Urinary bladder (tissue), 4 donors: ENCODE measurements around the gene TVP23B. TPM values are rescaled to one million over a fixed set of nuclear protein-coding genes. Genes with fewer than 3 reads are reported as not detected.
"Not testable (repeated sequence)": the region's sequence is repeated elsewhere in the genome, so short reads cannot be mapped to it uniquely, and the experiment has no call there.

Experiments used
- DNase-seq: peaks from one replicate; pipeline ENCODE4 v3.0.0-alpha.2; 2015; ENCODE audit errors: extremely low spot score
- H3K27ac ChIP-seq: one replicate; pipeline ENCODE4 v1.5.1; 2013; ENCODE audit warnings: low read depth, mild to moderate bottlenecking, moderate library complexity
- H3K36me3 ChIP-seq: one replicate; pipeline ENCODE4 v1.6.1; 2013; ENCODE audit warnings: mild to moderate bottlenecking, moderate library complexity; ENCODE audit not compliant: insufficient read depth
- H3K4me1 ChIP-seq: one replicate; pipeline ENCODE4 v1.6.1; 2013; ENCODE audit warnings: mild to moderate bottlenecking, moderate library complexity; ENCODE audit not compliant: insufficient read depth
- H3K4me3 ChIP-seq: one replicate; pipeline ENCODE4 v1.5.1; 2013; ENCODE audit warnings: low read depth, low read length
- WGBS: extraction: QIAGEN DNeasy Blood & Tissue Kit; methylation state at CpG from one replicate; pipeline ENCODE4 v1.1.7; 2013; 5-methylcytosine and 5-hydroxymethylcytosine counted together
- polyA plus RNA-seq: library from polyadenylated mRNA; stranded (reverse); fragments of 200-250 nt; gene quantifications from one replicate; pipeline ENCODE4 v1.2.3, GENCODE V29; 2013
- total RNA-seq: library from RNA; depleted of rRNA; stranded (reverse); fragments of >200 nt; gene quantifications from one replicate; pipeline ENCODE4 v1.2.3, GENCODE V29; 2014
- donor health status: healthy with polysubstance abuse.
- donor health status: healthy.

TVP23B gene
- 61.0 TPM for total RNA-seq
- 34.8 TPM for polyA plus RNA-seq

GRCh38 chr17:18780991-18781718 lies at the start of gene TVP23B:
Gene TVP23B, plus strand, starts transcription at chr17:18781183. Its CDS starts 111 bp downstream, at chr17:18781294.
- not testable (repeated sequence) for H3K4me1 ChIP-seq, H3K36me3 ChIP-seq
- H3K27ac ChIP-seq, result peak within 1 kb of the TSS; percentile 52
- peak; percentile 85 for DNase-seq
- WGBS, result under 1% methylated on average over 56 of the region's 56 CpGs
- peak within 1 kb of the TSS; percentile 44 for H3K4me3 ChIP-seq

GRCh38 chr17:18732438-18732837 lies 48.5 kb upstream of the TVP23B start:
- H3K36me3 ChIP-seq, H3K27ac ChIP-seq, H3K4me1 ChIP-seq, DNase-seq, H3K4me3 ChIP-seq: not testable (repeated sequence)
- 77% methylated on average over 1 of the region's 1 CpG for WGBS

GRCh38 chr17:18733350-18733749 lies 47.6 kb upstream of the TVP23B start:
- not testable (repeated sequence) for H3K4me1 ChIP-seq, H3K36me3 ChIP-seq
- 85% methylated on average over 4 of the region's 4 CpGs for WGBS

GRCh38 chr17:18739616-18740391 lies 41.2 kb upstream of the TVP23B start:
- not testable (repeated sequence) for H3K4me3 ChIP-seq, H3K36me3 ChIP-seq, H3K27ac ChIP-seq, DNase-seq, H3K4me1 ChIP-seq
- WGBS, result 62% methylated on average over 7 of the region's 7 CpGs

More at GRCh38 chr17:18733350-18733749, 47.6 kb upstream of the TVP23B start:
- H3K27ac ChIP-seq, H3K4me3 ChIP-seq, DNase-seq: not testable (repeated sequence)

- H3K4me3 ChIP-seq, H3K27ac ChIP-seq, H3K4me1 ChIP-seq, DNase-seq, H3K36me3 ChIP-seq: not testable (repeated sequence)
- 70% methylated on average over 3 of the region's 6 CpGs for WGBS
Measured at GRCh38 chr17:18741228-18741627, 39.8 kb upstream of the TVP23B start.

- not testable (repeated sequence) for H3K4me1 ChIP-seq, H3K27ac ChIP-seq, DNase-seq, H3K4me3 ChIP-seq, H3K36me3 ChIP-seq
- WGBS, result 15% methylated on average over 9 of the region's 10 CpGs
Measured at GRCh38 chr17:18743699-18744421, 37.1 kb upstream of the TVP23B start, which contains the start of gene FBXW10. Gene FBXW10, plus strand, starts transcription at chr17:18744054. Its CDS starts 191 bp downstream, at chr17:18744245.

- not testable (repeated sequence) for H3K4me1 ChIP-seq, H3K36me3 ChIP-seq, H3K4me3 ChIP-seq, H3K27ac ChIP-seq, DNase-seq
- 65% methylated on average over 4 of the region's 4 CpGs for WGBS
Measured at GRCh38 chr17:18744726-18745125, 36.3 kb upstream of the TVP23B start.

- not testable (repeated sequence) for H3K36me3 ChIP-seq, H3K27ac ChIP-seq, H3K4me1 ChIP-seq, H3K4me3 ChIP-seq, DNase-seq
- WGBS, result 53% methylated on average over 3 of the region's 3 CpGs
Measured at GRCh38 chr17:18746551-18746950, 34.4 kb upstream of the TVP23B start.

- WGBS, result 30% methylated on average over 6 of the region's 6 CpGs
- H3K36me3 ChIP-seq, DNase-seq: not testable (repeated sequence)
Measured at GRCh38 chr17:18747501-18747900, 33.5 kb upstream of the TVP23B start.

GRCh38 chr17:18750242-18750641 lies 30.7 kb upstream of the TVP23B start:
- WGBS, result 69% methylated on average over 1 of the region's 1 CpG
- not testable (repeated sequence) for DNase-seq

More at GRCh38 chr17:18747501-18747900, 33.5 kb upstream of the TVP23B start:
- not testable (repeated sequence) for H3K4me1 ChIP-seq, H3K4me3 ChIP-seq, H3K27ac ChIP-seq

GRCh38 chr17:18753829-18754409 lies 27.1 kb upstream of the TVP23B start:
- not testable (repeated sequence) for H3K4me1 ChIP-seq, H3K27ac ChIP-seq, DNase-seq, H3K36me3 ChIP-seq, H3K4me3 ChIP-seq
- WGBS, result 84% methylated on average over 5 of the region's 6 CpGs

More at GRCh38 chr17:18750242-18750641, 30.7 kb upstream of the TVP23B start:
- not testable (repeated sequence) for H3K4me3 ChIP-seq, H3K36me3 ChIP-seq, H3K27ac ChIP-seq, H3K4me1 ChIP-seq

- 73% methylated on average over 4 of the region's 4 CpGs for WGBS
- DNase-seq, H3K4me3 ChIP-seq: not testable (repeated sequence)
Measured at GRCh38 chr17:18755969-18756368, 25.0 kb upstream of the TVP23B start.

GRCh38 chr17:18757368-18758044 lies 23.5 kb upstream of the TVP23B start:
- H3K4me3 ChIP-seq, H3K27ac ChIP-seq, H3K36me3 ChIP-seq, H3K4me1 ChIP-seq, DNase-seq: not testable (repeated sequence)
- 90% methylated on average over 8 of the region's 8 CpGs for WGBS

More at GRCh38 chr17:18755969-18756368, 25.0 kb upstream of the TVP23B start:
- not testable (repeated sequence) for H3K27ac ChIP-seq, H3K4me1 ChIP-seq, H3K36me3 ChIP-seq
